ENCODE measurements around the gene THRB. TPM values are rescaled to one million over a fixed set of nuclear protein-coding genes. Genes with fewer than 3 reads are reported as not detected.

Gene THRB
- total RNA-seq, 1 experiment from 2014 or later, result 5.8 TPM

DNA sequence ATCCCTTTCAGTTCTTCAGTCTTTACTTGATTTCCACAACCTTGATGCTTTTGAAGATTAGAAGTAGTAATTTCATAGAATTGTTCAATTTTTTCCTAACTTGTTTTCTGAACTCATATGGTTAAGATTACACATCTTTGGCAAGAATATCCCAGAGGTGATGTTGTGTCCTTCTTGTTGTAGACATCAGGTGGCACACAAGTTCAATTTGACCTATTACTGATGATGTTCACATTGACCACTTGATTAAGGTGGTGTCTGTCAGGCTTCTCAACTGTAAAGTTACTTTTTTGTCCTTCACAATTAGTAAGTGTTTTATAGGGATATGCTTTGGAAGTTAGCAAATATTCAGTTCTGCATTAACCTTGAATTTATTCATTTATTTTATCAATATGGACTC is 34.6 kb upstream of the THRB start (continued):
- TF ChIP-seq, protein P1, sequence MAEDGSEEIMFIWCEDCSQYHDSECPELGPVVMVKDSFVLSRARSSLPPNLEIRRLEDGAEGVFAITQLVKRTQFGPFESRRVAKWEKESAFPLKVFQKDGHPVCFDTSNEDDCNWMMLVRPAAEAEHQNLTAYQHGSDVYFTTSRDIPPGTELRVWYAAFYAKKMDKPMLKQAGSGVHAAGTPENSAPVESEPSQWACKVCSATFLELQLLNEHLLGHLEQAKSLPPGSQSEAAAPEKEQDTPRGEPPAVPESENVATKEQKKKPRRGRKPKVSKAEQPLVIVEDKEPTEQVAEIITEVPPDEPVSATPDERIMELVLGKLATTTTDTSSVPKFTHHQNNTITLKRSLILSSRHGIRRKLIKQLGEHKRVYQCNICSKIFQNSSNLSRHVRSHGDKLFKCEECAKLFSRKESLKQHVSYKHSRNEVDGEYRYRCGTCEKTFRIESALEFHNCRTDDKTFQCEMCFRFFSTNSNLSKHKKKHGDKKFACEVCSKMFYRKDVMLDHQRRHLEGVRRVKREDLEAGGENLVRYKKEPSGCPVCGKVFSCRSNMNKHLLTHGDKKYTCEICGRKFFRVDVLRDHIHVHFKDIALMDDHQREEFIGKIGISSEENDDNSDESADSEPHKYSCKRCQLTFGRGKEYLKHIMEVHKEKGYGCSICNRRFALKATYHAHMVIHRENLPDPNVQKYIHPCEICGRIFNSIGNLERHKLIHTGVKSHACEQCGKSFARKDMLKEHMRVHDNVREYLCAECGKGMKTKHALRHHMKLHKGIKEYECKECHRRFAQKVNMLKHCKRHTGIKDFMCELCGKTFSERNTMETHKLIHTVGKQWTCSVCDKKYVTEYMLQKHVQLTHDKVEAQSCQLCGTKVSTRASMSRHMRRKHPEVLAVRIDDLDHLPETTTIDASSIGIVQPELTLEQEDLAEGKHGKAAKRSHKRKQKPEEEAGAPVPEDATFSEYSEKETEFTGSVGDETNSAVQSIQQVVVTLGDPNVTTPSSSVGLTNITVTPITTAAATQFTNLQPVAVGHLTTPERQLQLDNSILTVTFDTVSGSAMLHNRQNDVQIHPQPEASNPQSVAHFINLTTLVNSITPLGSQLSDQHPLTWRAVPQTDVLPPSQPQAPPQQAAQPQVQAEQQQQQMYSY (CRISPR knock-in tag; IDR thresholded peaks at IDR 0.05), result no peak

- CTCF ChIA-PET, result interaction anchor here (1.0 kb wide), 1 partner anchor 31 kb away, joined by 3 read pairs; no protein-coding TSS in a partner anchor
These were observed 32.1 kb upstream of the THRB start for GRCh38 chr3:24526640-24527212.

DNA sequence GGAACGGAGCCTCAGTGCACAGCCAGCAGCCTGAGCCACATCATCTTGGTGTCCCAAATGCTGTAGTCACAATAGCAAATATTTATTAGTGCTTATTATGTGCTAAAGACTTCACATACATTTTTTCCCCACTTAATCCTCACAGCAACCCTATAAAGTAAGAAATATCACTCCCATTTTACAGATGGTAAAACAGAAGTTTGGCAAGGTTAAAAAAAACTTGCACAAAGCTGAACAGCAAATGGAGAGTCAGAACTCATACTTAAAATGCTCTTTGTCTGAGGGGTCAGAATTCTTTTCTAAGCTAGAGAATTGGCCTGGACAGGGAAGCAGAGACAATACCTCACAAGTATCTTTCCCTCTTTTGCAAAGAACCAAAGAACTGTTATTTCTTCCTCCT is 30.9 kb upstream of the THRB start:
- H3K36me3 Mint-ChIP-seq, result no peaks in the 10 kb centered on the region
- no peaks in the 10 kb centered on the region for H3K9me3 Mint-ChIP-seq
- ChIA-PET POLR2A (no interaction called here), CTCF (no interaction called here)
- ATAC-seq (no peak), DNase-seq (ENCODE audit: low spot score) (no peak)
- H3K27ac Mint-ChIP-seq, result no peak overlapping the region
- peaks cover 17% of the 10 kb centered on the region for H3K4me1 Mint-ChIP-seq
- no peak overlapping the region for H3K4me3 Mint-ChIP-seq
- peaks cover 38% of the 10 kb centered on the region for H3K27me3 Mint-ChIP-seq (ENCODE audit: low read depth)
- TF ChIP-seq GTF2I (CRISPR knock-in tag; conservative IDR thresholded peaks at IDR 0.05) (no peak), IRF1 (CRISPR knock-in tag; IDR thresholded peaks at IDR 0.05) (no peak), EMX1 (CRISPR knock-in tag; IDR thresholded peaks at IDR 0.05) (no peak), JAZF1 (CRISPR knock-in tag; IDR thresholded peaks at IDR 0.05) (no peak), CREM (CRISPR knock-in tag; IDR thresholded peaks at IDR 0.05) (no peak), ZNF396 (CRISPR knock-in tag; IDR thresholded peaks at IDR 0.05; ENCODE audit: borderline replicate concordance) (no peak), ATF6 (CRISPR knock-in tag; IDR thresholded peaks at IDR 0.05) (no peak), ERG (CRISPR knock-in tag; IDR thresholded peaks at IDR 0.05) (no peak), ZNF232 (CRISPR knock-in tag; IDR thresholded peaks at IDR 0.05) (no peak), SMAD4 (CRISPR knock-in tag; IDR thresholded peaks at IDR 0.05) (no peak), MYBL2 (CRISPR knock-in tag; IDR thresholded peaks at IDR 0.05) (no peak), ZNF138 (CRISPR knock-in tag; conservative IDR thresholded peaks at IDR 0.05) (no peak)
- TF ChIP-seq, protein P2, sequence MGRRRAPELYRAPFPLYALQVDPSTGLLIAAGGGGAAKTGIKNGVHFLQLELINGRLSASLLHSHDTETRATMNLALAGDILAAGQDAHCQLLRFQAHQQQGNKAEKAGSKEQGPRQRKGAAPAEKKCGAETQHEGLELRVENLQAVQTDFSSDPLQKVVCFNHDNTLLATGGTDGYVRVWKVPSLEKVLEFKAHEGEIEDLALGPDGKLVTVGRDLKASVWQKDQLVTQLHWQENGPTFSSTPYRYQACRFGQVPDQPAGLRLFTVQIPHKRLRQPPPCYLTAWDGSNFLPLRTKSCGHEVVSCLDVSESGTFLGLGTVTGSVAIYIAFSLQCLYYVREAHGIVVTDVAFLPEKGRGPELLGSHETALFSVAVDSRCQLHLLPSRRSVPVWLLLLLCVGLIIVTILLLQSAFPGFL (CRISPR knock-in tag; IDR thresholded peaks at IDR 0.05; ENCODE audit: borderline replicate concordance), result no peak
- TF ChIP-seq, protein P3, sequence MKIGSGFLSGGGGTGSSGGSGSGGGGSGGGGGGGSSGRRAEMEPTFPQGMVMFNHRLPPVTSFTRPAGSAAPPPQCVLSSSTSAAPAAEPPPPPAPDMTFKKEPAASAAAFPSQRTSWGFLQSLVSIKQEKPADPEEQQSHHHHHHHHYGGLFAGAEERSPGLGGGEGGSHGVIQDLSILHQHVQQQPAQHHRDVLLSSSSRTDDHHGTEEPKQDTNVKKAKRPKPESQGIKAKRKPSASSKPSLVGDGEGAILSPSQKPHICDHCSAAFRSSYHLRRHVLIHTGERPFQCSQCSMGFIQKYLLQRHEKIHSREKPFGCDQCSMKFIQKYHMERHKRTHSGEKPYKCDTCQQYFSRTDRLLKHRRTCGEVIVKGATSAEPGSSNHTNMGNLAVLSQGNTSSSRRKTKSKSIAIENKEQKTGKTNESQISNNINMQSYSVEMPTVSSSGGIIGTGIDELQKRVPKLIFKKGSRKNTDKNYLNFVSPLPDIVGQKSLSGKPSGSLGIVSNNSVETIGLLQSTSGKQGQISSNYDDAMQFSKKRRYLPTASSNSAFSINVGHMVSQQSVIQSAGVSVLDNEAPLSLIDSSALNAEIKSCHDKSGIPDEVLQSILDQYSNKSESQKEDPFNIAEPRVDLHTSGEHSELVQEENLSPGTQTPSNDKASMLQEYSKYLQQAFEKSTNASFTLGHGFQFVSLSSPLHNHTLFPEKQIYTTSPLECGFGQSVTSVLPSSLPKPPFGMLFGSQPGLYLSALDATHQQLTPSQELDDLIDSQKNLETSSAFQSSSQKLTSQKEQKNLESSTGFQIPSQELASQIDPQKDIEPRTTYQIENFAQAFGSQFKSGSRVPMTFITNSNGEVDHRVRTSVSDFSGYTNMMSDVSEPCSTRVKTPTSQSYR (CRISPR knock-in tag; IDR thresholded peaks at IDR 0.05), result no peak

More at GRCh38 chr3:24526640-24527212, 32.1 kb upstream of the THRB start:
- ATAC-seq (no peak), DNase-seq (ENCODE audit: low spot score) (no peak)
- Mint-ChIP-seq H3K4me3 (no peak overlapping the region), H3K27ac (no peak overlapping the region), H3K27me3 (ENCODE audit: low read depth) (peaks cover 28% of the 10 kb centered on the region), H3K36me3 (no peaks in the 10 kb centered on the region), H3K4me1 (peaks cover 11% of the 10 kb centered on the region), H3K9me3 (no peaks in the 10 kb centered on the region)
- POLR2A ChIA-PET, result no interaction called here
- no peak for TF ChIP-seq TCF7 (CRISPR knock-in tag; IDR thresholded peaks at IDR 0.05; ENCODE audit: low read depth)
- no peak for TF ChIP-seq ATF6 (CRISPR knock-in tag; IDR thresholded peaks at IDR 0.05)
- no peak for TF ChIP-seq TP53 (CRISPR knock-in tag; IDR thresholded peaks at IDR 0.05)
- no peak for TF ChIP-seq NR3C1 (CRISPR knock-in tag; conservative IDR thresholded peaks at IDR 0.05; ENCODE audit: low read depth)
